Keratinocyte (primary cell): Measurements from ENCODE around the gene IGSF8.

Source experiments
- EZH2 ChIP-seq: IDR thresholded peaks from one replicate; pipeline ENCODE4 v1.6.1; 2012; ENCODE audit warnings: inconsistent platforms, mild to moderate bottlenecking, low read length, moderate library complexity
- TF ChIP-seq, protein P1 (sequence below), 3 experiments: IDR thresholded peaks in 1 of 3; conservative IDR thresholded peaks in 1 of 3; optimal IDR thresholded peaks in 1 of 3; 2 replicates in 2 of 3; 3 replicates in 1 of 3; pipeline versions ENCODE3 to v1.5.1; 2011; ENCODE audit warnings: low read length in 3 of 3, mild to moderate bottlenecking in 3 of 3, moderate library complexity in 2 of 3, control low read depth in 1 of 3, inconsistent platforms in 1 of 3; ENCODE audit not compliant: insufficient read depth in 2 of 3; ENCODE audit errors: extremely low read depth in 1 of 3

DNA sequence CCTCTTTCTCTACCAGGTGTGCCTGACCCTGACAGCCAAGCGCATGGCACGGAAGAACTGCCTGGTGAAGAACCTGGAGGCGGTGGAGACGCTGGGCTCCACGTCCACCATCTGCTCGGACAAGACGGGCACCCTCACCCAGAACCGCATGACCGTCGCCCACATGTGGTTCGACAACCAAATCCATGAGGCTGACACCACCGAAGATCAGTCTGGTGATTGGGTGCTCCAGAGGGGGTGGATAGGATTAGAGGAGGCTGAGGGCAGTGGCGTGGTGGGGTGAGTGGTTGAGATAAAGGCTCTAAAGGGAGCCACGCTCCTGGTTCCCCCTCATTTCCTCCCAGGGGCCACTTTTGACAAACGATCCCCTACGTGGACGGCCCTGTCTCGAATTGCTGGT lies 30.2 kb upstream of the IGSF8 start:
- TF ChIP-seq, protein P1, sequence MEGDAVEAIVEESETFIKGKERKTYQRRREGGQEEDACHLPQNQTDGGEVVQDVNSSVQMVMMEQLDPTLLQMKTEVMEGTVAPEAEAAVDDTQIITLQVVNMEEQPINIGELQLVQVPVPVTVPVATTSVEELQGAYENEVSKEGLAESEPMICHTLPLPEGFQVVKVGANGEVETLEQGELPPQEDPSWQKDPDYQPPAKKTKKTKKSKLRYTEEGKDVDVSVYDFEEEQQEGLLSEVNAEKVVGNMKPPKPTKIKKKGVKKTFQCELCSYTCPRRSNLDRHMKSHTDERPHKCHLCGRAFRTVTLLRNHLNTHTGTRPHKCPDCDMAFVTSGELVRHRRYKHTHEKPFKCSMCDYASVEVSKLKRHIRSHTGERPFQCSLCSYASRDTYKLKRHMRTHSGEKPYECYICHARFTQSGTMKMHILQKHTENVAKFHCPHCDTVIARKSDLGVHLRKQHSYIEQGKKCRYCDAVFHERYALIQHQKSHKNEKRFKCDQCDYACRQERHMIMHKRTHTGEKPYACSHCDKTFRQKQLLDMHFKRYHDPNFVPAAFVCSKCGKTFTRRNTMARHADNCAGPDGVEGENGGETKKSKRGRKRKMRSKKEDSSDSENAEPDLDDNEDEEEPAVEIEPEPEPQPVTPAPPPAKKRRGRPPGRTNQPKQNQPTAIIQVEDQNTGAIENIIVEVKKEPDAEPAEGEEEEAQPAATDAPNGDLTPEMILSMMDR (optimal IDR thresholded peaks at IDR 0.05 in 1 of 3, IDR thresholded peaks at IDR 0.05 in 1 of 3, conservative IDR thresholded peaks at IDR 0.05 in 1 of 3; ENCODE audit: extremely low read depth in 1 of 3, insufficient read depth in 2 of 3, low read length in 3 of 3), result no peak
- no peak for TF ChIP-seq EZH2
